IPS-NIHi11 (cell line): ENCODE measurements around the gene PTEN.

Source experiments
- DNase-seq: peaks from one replicate; pipeline ENCODE4 v3.0.0; 2012; ENCODE audit warnings: mixed read lengths, low spot score

PTEN gene

DNA sequence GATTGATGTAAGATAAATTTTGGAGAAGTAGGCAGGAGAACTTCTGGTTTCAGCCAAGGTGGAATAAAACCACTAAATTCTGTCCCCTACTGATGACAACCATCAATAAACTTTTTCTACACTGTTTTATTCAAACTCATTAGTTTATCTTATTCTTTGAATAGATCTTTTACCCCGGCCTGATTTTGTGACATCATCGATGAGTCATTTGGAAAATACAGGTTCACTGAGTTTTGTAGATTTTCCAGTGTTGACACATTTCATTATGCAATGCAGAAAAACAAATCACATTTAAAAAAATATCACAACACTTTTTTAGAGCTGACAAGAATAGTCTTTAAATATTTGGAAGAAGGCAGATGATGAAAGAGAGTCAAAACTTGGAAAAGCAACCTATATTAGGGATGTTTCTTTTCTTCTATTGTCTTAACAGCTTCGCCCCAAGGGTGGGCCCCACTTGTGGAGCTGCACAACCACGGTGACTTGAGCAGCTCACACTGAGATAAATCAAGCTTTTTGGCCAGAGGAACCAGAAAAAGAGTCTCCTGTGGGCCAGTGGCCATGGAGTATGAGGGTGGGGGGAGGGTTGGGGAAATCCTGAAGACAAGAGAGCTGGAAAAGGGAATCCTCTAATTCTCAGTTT, 112.8 kb downstream of the PTEN start:
- no peak for DNase-seq

DNA sequence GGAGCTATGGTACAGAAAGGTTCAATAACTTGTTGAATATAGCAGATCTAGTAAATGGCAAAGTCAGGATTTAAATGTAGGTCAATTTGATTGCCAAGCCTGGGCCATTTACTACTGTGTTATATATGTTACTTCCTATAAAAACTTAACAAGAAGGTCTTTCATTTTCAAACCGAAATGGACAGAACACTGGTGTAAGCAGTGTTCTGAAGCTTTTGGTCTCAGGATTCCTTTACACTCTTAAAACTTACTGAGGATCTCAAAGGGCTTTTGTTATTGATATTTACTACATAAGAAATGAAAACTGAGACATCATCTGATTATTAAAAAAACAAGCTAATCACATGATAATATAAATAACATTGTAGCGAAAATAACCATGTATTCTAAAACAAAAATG, 114.7 kb downstream of the PTEN start:
- DNase-seq = no peak

DNA sequence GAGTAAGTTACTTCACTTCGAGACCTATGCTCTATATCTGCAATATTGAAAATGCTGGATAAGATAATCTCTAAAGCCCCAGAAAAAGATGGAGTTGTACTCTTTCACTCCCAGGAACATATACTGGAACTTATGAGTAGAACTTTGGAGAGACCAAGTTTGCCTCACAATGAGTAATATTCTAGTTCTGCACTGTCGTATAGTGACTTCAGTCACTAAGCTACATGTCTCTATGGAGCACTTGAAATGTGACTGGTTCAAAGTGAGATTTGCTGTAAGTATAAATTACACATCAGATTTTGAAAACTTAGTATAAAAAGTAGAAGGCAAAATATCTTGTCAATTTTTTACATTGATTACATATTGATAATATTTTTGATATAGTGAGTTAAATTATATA, 116.4 kb downstream of the PTEN start:
- DNase-seq = no peak

DNA sequence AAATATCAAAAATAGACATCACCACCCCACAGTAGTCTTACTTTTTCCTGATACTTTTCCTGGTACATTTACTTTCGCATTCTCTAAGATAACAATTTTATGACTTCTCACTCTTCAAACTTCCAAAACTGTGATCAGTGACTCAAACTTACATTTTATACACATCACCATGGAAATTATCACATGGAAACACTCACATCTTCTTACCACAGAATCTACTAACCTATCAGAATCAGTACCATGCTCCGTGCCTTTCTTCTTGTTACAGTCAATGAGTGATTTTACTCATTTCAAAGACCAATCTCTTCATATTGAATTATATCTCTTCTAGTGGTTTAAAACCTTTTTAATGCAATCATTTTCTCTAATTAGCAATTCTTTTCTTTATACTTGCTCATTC, 120.3 kb downstream of the PTEN start:
- DNase-seq = no peak

DNA sequence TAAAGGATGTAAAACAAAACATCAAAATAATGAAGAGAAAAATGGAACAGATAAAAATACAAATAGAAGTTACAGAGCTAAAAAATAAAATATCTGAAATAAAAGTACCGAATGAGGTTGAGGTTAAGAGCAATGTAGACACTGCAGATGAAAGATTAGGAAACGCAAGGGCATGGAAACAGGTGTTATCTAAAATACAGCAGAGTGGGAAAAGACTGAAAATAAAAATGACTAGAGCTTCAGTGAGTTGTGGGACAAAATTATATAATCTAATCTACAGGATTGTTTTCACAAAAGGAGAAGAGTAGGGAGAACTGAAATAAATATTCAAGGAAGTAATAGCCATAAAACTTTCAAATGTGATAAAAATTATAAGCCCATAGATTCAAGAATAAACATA, 123.8 kb downstream of the PTEN start:
- DNase-seq = no peak

DNA sequence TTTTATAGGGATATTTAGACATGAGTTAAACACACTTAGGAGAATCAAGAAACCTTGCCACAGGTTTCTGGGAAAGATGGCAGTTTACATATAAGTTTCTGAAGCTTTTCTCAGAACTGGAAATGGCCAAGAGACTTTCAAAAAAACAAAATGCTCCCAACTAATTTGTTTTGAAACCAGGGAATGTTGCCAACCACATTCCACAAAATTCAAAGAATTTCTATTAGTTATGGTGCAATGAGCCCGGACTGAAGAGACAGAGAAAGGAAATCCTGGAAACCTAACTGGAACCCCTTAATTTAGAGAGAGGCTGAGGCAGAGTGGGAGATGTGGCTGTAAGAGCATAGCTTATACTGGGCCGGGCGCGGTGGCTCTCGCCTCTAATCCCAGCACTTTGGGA, 128.5 kb downstream of the PTEN start:
- DNase-seq = no peak

DNA sequence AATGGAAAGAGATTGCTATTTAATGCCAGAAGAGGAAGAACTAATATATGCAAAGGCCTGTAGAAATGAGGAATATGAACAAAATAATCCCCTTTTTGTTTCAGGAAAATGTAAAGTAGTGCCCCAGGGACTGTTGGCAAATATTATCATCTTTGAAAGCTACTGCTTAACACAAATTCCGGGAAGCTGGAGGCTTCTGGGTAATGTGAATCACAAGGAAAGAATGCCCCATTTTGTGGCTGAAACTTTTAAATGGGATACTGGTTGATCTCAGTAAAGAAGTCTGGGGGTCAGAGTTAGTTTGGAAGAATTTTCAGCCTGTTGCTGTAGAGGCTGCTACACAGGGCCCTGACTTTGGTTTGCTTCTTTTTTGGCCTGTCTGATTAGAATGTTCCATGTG, 141.0 kb downstream of the PTEN start:
- DNase-seq = no peak

DNA sequence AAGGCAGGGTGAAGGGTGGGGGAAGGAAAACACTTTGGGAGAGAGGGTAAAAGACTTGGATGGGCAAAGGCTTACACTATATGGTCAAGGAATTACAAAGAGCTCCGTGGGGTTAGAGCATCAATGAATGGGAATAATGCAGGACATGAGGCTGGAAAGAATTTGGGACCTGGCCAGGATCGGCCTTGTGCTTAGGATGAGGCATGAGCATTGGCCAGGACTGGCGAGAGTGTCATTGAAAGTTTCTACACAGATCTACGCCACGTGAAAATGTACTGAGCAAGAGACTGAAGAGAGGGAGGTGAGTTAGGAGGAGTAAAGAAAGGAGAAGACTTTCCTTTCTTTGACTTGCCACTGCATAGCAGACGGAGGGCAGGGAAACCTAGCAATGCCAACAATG, 142.8 kb downstream of the PTEN start:
- DNase-seq = no peak

DNA sequence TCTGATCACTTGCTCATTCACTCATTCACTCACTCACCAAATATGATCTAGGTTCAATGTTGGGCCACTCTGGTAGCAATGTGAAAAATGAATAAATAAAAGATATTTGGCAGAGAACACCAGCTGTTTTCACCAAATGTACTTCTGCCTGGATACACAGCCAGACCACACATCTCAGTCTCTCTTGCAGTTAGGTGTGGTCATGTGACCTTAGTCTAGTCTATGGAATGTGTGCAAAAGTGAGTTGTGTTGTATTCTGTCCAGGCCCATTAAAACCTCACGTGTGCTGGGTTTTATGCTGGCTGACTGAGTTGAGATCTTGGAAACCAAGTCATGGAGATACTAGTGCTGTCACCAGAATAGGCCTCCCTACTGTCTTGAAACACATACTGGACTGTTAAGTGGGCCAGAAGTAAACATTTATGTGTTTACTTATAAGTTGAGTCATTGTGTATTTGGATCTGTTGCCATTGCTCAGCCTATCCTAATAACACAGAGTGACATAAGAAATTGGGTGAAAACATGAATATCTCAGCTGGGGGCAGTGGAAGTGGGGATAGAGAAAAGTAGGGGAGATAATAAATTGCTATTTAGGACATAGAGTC, 145.5 kb downstream of the PTEN start:
- DNase-seq = no peak

DNA sequence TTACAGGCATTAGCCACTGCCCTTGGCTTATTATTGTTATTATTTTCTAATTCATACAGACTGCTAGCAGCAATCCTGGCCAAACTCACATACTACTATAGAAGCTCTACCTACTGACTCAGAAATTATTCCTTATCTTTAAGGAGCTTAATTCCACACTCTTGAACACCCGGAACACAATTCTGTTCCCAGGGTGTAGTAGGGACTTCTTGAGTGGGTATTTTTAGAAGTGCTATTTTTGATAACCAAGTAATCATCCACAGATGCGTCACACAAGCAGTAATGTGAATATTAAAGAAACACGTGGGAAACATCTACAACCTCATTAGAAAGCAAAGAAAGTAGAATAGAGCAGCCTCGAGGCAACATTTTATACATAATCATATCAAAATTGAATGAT, 149.2 kb downstream of the PTEN start:
- no peak for DNase-seq

DNA sequence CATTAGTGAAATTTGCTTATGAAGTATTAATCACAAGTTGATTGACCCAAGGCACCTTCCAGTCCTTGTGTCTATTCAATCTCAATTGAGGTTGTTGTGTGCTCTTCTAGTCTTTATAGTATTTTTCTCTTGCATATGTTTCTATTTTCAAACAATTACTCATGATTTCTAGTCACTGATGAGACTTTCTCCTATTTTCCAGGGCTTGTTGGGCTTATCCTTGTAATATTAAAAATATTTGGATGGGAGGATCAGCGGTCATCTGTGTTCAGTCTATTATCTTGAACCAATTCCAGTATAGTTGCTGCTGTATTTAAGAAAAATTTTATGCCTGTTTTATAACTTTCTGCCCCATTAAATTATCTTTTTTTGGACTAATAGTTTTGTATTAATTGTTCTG, 154.4 kb downstream of the PTEN start:
- no peak for DNase-seq

DNA sequence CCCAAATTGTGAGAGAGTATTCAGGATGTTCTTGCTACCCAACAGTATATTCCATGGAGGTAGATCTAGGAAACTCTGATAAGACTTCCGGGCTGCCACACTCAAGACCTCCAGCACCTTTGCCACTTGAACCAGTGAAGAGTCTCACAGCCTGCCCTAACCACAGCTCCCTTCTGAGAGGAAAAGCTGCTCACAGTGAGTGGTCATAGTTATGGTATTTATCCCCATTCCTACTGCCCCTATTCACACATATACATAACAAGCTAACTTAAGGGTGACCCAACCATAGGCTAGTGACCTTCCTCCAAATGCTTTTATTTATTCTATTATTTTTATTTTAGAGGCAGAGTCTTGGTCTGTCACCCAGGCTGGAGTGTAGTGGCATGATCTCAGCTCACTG, 156.3 kb downstream of the PTEN start:
- no peak for DNase-seq
